ENCODE measurements around the gene SLC29A1.

SLC29A1 gene

GRCh38 chr6:44189257-44189656, 34.1 kb upstream of the SLC29A1 start (continued):
- TF ChIP-seq CSRNP3 (CRISPR knock-in tag; IDR thresholded peaks at IDR 0.05) (no peak), BACH2 (CRISPR knock-in tag; IDR thresholded peaks at IDR 0.05; ENCODE audit: borderline replicate concordance) (no peak), ESRRG (CRISPR knock-in tag; IDR thresholded peaks at IDR 0.05) (no peak), ZC3H10 (CRISPR knock-in tag; IDR thresholded peaks at IDR 0.05) (no peak), RARB (CRISPR knock-in tag; IDR thresholded peaks at IDR 0.05) (no peak), ISL1 (CRISPR knock-in tag; IDR thresholded peaks at IDR 0.05) (no peak), TCF4 (CRISPR knock-in tag; IDR thresholded peaks at IDR 0.05; ENCODE audit: borderline replicate concordance) (no peak), ARNTL (CRISPR knock-in tag; IDR thresholded peaks at IDR 0.05; ENCODE audit: borderline replicate concordance, low read depth) (no peak), OSR1 (CRISPR knock-in tag; IDR thresholded peaks at IDR 0.05) (no peak)

- no peak for ATAC-seq
- TF ChIP-seq TCF4 (CRISPR knock-in tag; IDR thresholded peaks at IDR 0.05; ENCODE audit: borderline replicate concordance) (no peak), PATZ1 (CRISPR knock-in tag; IDR thresholded peaks at IDR 0.05; ENCODE audit: borderline replicate concordance) (no peak), SNAI2 (CRISPR knock-in tag; IDR thresholded peaks at IDR 0.05) (no peak), BACH2 (CRISPR knock-in tag; IDR thresholded peaks at IDR 0.05; ENCODE audit: borderline replicate concordance) (no peak), ARNTL (CRISPR knock-in tag; IDR thresholded peaks at IDR 0.05; ENCODE audit: borderline replicate concordance, low read depth) (no peak), CSDC2 (CRISPR knock-in tag; IDR thresholded peaks at IDR 0.05) (no peak), TOX (CRISPR knock-in tag; IDR thresholded peaks at IDR 0.05; ENCODE audit: borderline replicate concordance) (no peak), OSR1 (CRISPR knock-in tag; IDR thresholded peaks at IDR 0.05) (no peak), GLIS3 (CRISPR knock-in tag; IDR thresholded peaks at IDR 0.05) (no peak), RARB (CRISPR knock-in tag; IDR thresholded peaks at IDR 0.05) (no peak), ZNF70 (CRISPR knock-in tag; IDR thresholded peaks at IDR 0.05) (no peak), TSHZ2 (CRISPR knock-in tag; IDR thresholded peaks at IDR 0.05) (no peak), ZC3H10 (CRISPR knock-in tag; IDR thresholded peaks at IDR 0.05) (no peak), PPARA (CRISPR knock-in tag; IDR thresholded peaks at IDR 0.05; ENCODE audit: borderline replicate concordance) (no peak), ESRRG (CRISPR knock-in tag; IDR thresholded peaks at IDR 0.05) (no peak), POU6F1 (CRISPR knock-in tag; IDR thresholded peaks at IDR 0.05; ENCODE audit: borderline replicate concordance, low read depth) (no peak), ISL1 (CRISPR knock-in tag; IDR thresholded peaks at IDR 0.05) (no peak)
- TF ChIP-seq, protein P1, sequence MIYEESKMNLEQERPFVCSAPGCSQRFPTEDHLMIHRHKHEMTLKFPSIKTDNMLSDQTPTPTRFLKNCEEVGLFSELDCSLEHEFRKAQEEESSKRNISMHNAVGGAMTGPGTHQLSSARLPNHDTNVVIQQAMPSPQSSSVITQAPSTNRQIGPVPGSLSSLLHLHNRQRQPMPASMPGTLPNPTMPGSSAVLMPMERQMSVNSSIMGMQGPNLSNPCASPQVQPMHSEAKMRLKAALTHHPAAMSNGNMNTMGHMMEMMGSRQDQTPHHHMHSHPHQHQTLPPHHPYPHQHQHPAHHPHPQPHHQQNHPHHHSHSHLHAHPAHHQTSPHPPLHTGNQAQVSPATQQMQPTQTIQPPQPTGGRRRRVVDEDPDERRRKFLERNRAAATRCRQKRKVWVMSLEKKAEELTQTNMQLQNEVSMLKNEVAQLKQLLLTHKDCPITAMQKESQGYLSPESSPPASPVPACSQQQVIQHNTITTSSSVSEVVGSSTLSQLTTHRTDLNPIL (CRISPR knock-in tag; IDR thresholded peaks at IDR 0.05; ENCODE audit: low read depth) = no peak
These were observed 32.7 kb upstream of the SLC29A1 start for GRCh38 chr6:44190715-44191114.

GRCh38 chr6:44192428-44193041, 30.9 kb upstream of the SLC29A1 start:
- ATAC-seq = no peak
- TF ChIP-seq ARNTL (CRISPR knock-in tag; IDR thresholded peaks at IDR 0.05; ENCODE audit: borderline replicate concordance, low read depth) = no peak
